Central memory CD8-positive, alpha-beta T cell (primary cell): Measurements from ENCODE around the gene SERINC3.

ENCODE experiments used
- ATAC-seq: fragments of 150-1000 bp; cut with Tn5 transposase; replicated peaks from 2 replicates; pipeline ENCODE4 v1.10.0; 2022; ENCODE audit warnings: mild to moderate bottlenecking, moderate FRiP score, moderate number of reproducible peaks; ENCODE audit not compliant: poor library complexity, severe bottlenecking; ENCODE audit errors: extremely low read depth
- DNase-seq, 2 donors: peaks; one replicate each; pipeline ENCODE4 v3.0.0; 2021; ENCODE audit warnings: low spot score in 2 of 2
- H3K27ac Mint-ChIP-seq: one replicate; pipeline ENCODE4 v1.8.0; 2022; ENCODE audit warnings: low read depth, mild to moderate bottlenecking, moderate library complexity, mixed read lengths
- H3K27me3 Mint-ChIP-seq: one replicate; pipeline ENCODE4 v1.8.0; 2022; ENCODE audit warnings: mixed read lengths
- H3K36me3 Mint-ChIP-seq: one replicate; pipeline ENCODE4 v1.8.0; 2022; ENCODE audit warnings: mild to moderate bottlenecking, moderate library complexity, mixed read lengths; ENCODE audit not compliant: insufficient read depth
- H3K4me1 Mint-ChIP-seq: one replicate; pipeline ENCODE4 v1.8.0; 2022; ENCODE audit warnings: mixed read lengths
- H3K4me3 Mint-ChIP-seq: one replicate; pipeline ENCODE4 v1.8.0; 2022; ENCODE audit warnings: mild to moderate bottlenecking, moderate library complexity, mixed read lengths
- H3K9me3 Mint-ChIP-seq: one replicate; pipeline ENCODE4 v1.8.0; 2022; ENCODE audit warnings: mixed read lengths

Gene SERINC3

GRCh38 chr20:44454306-44454963 is 67.4 kb downstream of the SERINC3 start:
- no peaks in the 10 kb centered on the region for H3K27me3 Mint-ChIP-seq
- ATAC-seq (no peak), DNase-seq (no peak)
- no peaks in the 10 kb centered on the region for H3K9me3 Mint-ChIP-seq
- no peaks in the 10 kb centered on the region for H3K4me1 Mint-ChIP-seq
- H3K4me3 Mint-ChIP-seq: no peak overlapping the region
- H3K36me3 Mint-ChIP-seq: no peaks in the 10 kb centered on the region
- no peak overlapping the region for H3K27ac Mint-ChIP-seq

DNA sequence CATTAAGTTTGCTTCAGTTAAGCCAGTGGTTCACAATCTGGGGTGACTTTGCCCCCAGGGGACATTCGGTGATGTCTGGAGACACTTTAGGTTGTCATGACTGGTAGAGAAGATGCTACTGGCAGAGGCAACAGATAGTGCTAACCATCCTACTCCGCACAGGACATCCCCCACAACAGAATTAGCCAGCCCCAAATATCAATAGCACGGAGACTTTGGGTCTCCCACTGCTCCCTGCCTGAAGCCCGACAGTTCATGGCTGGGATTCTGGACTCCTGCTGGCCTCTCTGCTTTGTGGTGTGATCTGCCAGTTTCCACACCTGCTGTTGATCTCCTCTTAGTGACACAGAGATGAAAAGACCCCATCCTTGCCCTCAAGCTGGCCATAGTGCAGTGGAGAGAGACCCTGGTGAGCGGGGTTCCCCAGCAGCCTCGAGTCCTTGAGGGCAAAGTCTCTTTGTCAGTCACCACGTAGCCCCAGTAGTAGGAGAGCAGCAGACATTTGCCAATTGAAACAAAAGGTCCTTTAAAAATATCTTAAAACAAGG is 70.9 kb downstream of the SERINC3 start:
- H3K9me3 Mint-ChIP-seq: no peaks in the 10 kb centered on the region
- H3K27me3 Mint-ChIP-seq: peaks cover 6% of the 10 kb centered on the region
- H3K36me3 Mint-ChIP-seq: no peaks in the 10 kb centered on the region
- DNase-seq (no peak), ATAC-seq (no peak)
- no peak overlapping the region for H3K27ac Mint-ChIP-seq
- no peak overlapping the region for H3K4me3 Mint-ChIP-seq
- no peaks in the 10 kb centered on the region for H3K4me1 Mint-ChIP-seq

DNA sequence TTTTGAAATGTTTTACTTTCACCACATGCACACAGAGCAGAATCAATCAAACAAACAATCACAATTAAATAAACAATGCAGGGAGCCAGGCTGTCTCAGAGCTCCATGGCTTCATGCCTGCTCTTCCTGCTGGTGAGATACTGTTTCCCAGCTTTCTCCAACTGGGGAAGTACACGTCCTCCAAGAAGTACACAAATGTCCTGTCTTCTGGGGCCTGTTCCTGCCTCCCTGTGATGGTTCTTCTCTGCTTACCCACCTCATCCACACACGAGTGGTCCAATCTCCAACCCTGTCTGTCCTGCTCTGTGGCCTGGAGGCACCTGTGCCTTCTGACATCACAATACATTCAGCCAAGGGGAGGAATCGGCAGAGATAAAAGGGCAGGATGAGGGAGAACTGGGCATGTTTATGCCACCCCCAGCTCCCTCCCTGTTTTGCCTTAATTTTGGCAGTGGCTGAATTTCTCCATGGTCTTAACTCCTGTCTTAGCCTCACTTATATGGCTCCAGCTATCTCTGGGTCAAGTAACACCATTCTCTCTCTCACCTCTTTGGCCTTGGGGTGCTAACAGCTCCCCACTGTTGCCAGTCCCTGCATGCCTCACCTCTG is 71.5 kb downstream of the SERINC3 start:
- ATAC-seq: no peak
- Mint-ChIP-seq H3K27ac (no peak overlapping the region), H3K4me3 (no peak overlapping the region), H3K9me3 (no peaks in the 10 kb centered on the region), H3K27me3 (peaks cover 12% of the 10 kb centered on the region), H3K4me1 (no peaks in the 10 kb centered on the region), H3K36me3 (no peaks in the 10 kb centered on the region)
- DNase-seq: no peak

GRCh38 chr20:44449864-44450263 is 72.0 kb downstream of the SERINC3 start:
- no peak for ATAC-seq
- Mint-ChIP-seq H3K36me3 (no peaks in the 10 kb centered on the region), H3K27ac (no peak overlapping the region), H3K4me3 (no peak overlapping the region), H3K4me1 (no peaks in the 10 kb centered on the region), H3K9me3 (no peaks in the 10 kb centered on the region), H3K27me3 (peaks cover 15% of the 10 kb centered on the region)
- DNase-seq: no peak

GRCh38 chr20:44448753-44449546 is 72.9 kb downstream of the SERINC3 start:
- ATAC-seq (no peak), DNase-seq (no peak)
- peaks cover 15% of the 10 kb centered on the region for H3K27me3 Mint-ChIP-seq
- no peaks in the 10 kb centered on the region for H3K4me1 Mint-ChIP-seq
- H3K4me3 Mint-ChIP-seq: no peak overlapping the region
- no peaks in the 10 kb centered on the region for H3K36me3 Mint-ChIP-seq
- H3K9me3 Mint-ChIP-seq: no peaks in the 10 kb centered on the region
- no peak overlapping the region for H3K27ac Mint-ChIP-seq

- Mint-ChIP-seq H3K9me3 (no peaks in the 10 kb centered on the region), H3K4me3 (no peak overlapping the region), H3K27ac (no peak overlapping the region), H3K27me3 (peaks cover 15% of the 10 kb centered on the region), H3K36me3 (no peaks in the 10 kb centered on the region), H3K4me1 (no peaks in the 10 kb centered on the region)
- no peak for DNase-seq
- no peak for ATAC-seq
Observed at GRCh38 chr20:44447827-44448419, 73.9 kb downstream of the SERINC3 start.
